K562 (cell line): Measurements from ENCODE around the gene ALG14.

ENCODE experiments used
- CREB1 ChIP-seq, 2 experiments: sonication (generic) in 1 of 2; formaldehyde crosslinking in 1 of 2; IDR thresholded peaks; 2 replicates each; pipeline versions ENCODE4 v1.6.1 to v1.8.0; 2012 to 2022; ENCODE audit warnings: inconsistent platforms in 1 of 2, mild to moderate bottlenecking in 1 of 2, missing genetic modification reagents in 1 of 2, moderate library complexity in 1 of 2
- JUND ChIP-seq, 2 experiments: IDR thresholded peaks; 2 replicates in 1 of 2; 3 replicates in 1 of 2; pipeline ENCODE4 v1.6.1; 2011; ENCODE audit warnings: borderline replicate concordance in 2 of 2, low read depth in 2 of 2, low read length in 2 of 2, improper control_type of control experiment in 1 of 2, missing biosample characterization in 1 of 2, missing genetic modification characterization in 1 of 2, missing genetic modification reagents in 1 of 2
- NR3C1 ChIP-seq: sonication (generic); formaldehyde crosslinking; IDR thresholded peaks from 2 replicates; pipeline ENCODE4 v1.8.1; 2022; ENCODE audit warnings: missing genetic modification reagents
- POLR2A ChIP-seq: fragments of 450-650 bp; conservative IDR thresholded peaks from 2 replicates; pipeline ENCODE4 v1.6.1; 2016
- RFX5 ChIP-seq: IDR thresholded peaks from 2 replicates; pipeline ENCODE4 v1.6.1; 2011; ENCODE audit warnings: low read depth, mild to moderate bottlenecking, improper control_type of control experiment, low read length
- SREBF1 ChIP-seq: fragments of 150-350 bp; IDR thresholded peaks from 2 replicates; pipeline ENCODE4 v1.6.1; 2014; ENCODE audit warnings: antibody characterized with exemption, low read depth, low read length, borderline replicate concordance

- TF ChIP-seq POLR2A (no peak), SREBF1 (no peak), CREB1 (IDR thresholded peaks at IDR 0.05) (no peak), CREB1 (CRISPR knock-in tag; IDR thresholded peaks at IDR 0.05) (no peak), NR3C1 (no peak), RFX5 (no peak), JUND (IDR thresholded peaks at IDR 0.05; ENCODE audit: borderline replicate concordance, low read depth, low read length) (no peak), JUND (tag; IDR thresholded peaks at IDR 0.05; ENCODE audit: borderline replicate concordance, low read depth, low read length) (no peak)
These were observed 86.0 kb downstream of the ALG14 start for GRCh38 chr1:94986783-94987182.
